Nephron progenitor cell (in vitro differentiated cells): ENCODE data around the gene CPXM2.

Experiments
- DNase-seq: peaks from one replicate; pipeline ENCODE4 v3.0.0; 2021
- H3K27ac Mint-ChIP-seq: 2 replicates; pipeline ENCODE4 v1.8.0; 2021; ENCODE audit warnings: mild to moderate bottlenecking, moderate library complexity, mixed read lengths
- H3K27me3 Mint-ChIP-seq: 2 replicates; pipeline ENCODE4 v1.8.0; 2021; ENCODE audit warnings: mild to moderate bottlenecking, low read depth, mixed read lengths; ENCODE audit not compliant: poor library complexity
- H3K36me3 Mint-ChIP-seq: 2 replicates; pipeline ENCODE4 v1.8.0; 2021; ENCODE audit warnings: low read depth, mixed read lengths
- H3K4me1 Mint-ChIP-seq: 2 replicates; pipeline ENCODE4 v1.8.0; 2021; ENCODE audit warnings: mixed read lengths
- H3K4me3 Mint-ChIP-seq: 2 replicates; pipeline ENCODE4 v1.8.0; 2021; ENCODE audit warnings: mild to moderate bottlenecking, moderate library complexity, mixed read lengths
- H3K9me3 Mint-ChIP-seq: 2 replicates; pipeline ENCODE4 v1.8.0; 2021; ENCODE audit warnings: mild to moderate bottlenecking, moderate library complexity, mixed read lengths
- CTCF ChIP-seq: fragments of 200-600 bp; sonication (generic); IDR thresholded peaks from 2 replicates; pipeline ENCODE4 v1.5.0; 2021; ENCODE audit warnings: antibody characterized with exemption

CPXM2 gene

GRCh38 chr10:123759041-123759440, 132.6 kb downstream of the CPXM2 start:
- Mint-ChIP-seq H3K27me3 (peaks cover 11% of the 10 kb centered on the region), H3K4me3 (no peak overlapping the region), H3K9me3 (no peaks in the 10 kb centered on the region), H3K36me3 (no peaks in the 10 kb centered on the region), H3K4me1 (peaks cover 17% of the 10 kb centered on the region), H3K27ac (no peak overlapping the region)
- no peak for DNase-seq
- TF ChIP-seq CTCF: no peak

- H3K36me3 Mint-ChIP-seq: no peaks in the 10 kb centered on the region
- no peak for DNase-seq
- no peak overlapping the region for H3K4me3 Mint-ChIP-seq
- H3K4me1 Mint-ChIP-seq: peaks cover 17% of the 10 kb centered on the region
- H3K9me3 Mint-ChIP-seq: no peaks in the 10 kb centered on the region
- peaks cover 9% of the 10 kb centered on the region for H3K27me3 Mint-ChIP-seq
- TF ChIP-seq CTCF: no peak
- no peak overlapping the region for H3K27ac Mint-ChIP-seq
Measured at GRCh38 chr10:123757853-123758252, 133.8 kb downstream of the CPXM2 start.

- Mint-ChIP-seq H3K27me3 (peaks cover 8% of the 10 kb centered on the region), H3K4me3 (no peak overlapping the region), H3K36me3 (no peaks in the 10 kb centered on the region), H3K27ac (no peak overlapping the region), H3K4me1 (peaks cover 17% of the 10 kb centered on the region), H3K9me3 (peaks cover 10% of the 10 kb centered on the region)
- no peak for TF ChIP-seq CTCF
- DNase-seq: no peak
Measured at GRCh38 chr10:123755061-123755460, 136.5 kb downstream of the CPXM2 start.

- Mint-ChIP-seq H3K36me3 (no peaks in the 10 kb centered on the region), H3K4me1 (peaks cover 9% of the 10 kb centered on the region), H3K27me3 (peaks cover 8% of the 10 kb centered on the region), H3K4me3 (no peak overlapping the region), H3K27ac (no peak overlapping the region), H3K9me3 (peaks cover 10% of the 10 kb centered on the region)
- DNase-seq: no peak
- TF ChIP-seq CTCF: no peak
Measured at GRCh38 chr10:123754123-123754522, 137.5 kb downstream of the CPXM2 start.

GRCh38 chr10:123751342-123752134, 140.1 kb downstream of the CPXM2 start:
- no peak for DNase-seq
- peaks cover 21% of the 10 kb centered on the region for H3K4me1 Mint-ChIP-seq
- no peak overlapping the region for H3K4me3 Mint-ChIP-seq
- H3K27ac Mint-ChIP-seq: no peak overlapping the region
- no peaks in the 10 kb centered on the region for H3K36me3 Mint-ChIP-seq
- H3K27me3 Mint-ChIP-seq: peaks cover 17% of the 10 kb centered on the region
- H3K9me3 Mint-ChIP-seq: peaks cover 10% of the 10 kb centered on the region
- no peak for TF ChIP-seq CTCF

GRCh38 chr10:123750901-123751300, 140.7 kb downstream of the CPXM2 start:
- Mint-ChIP-seq H3K27me3 (peaks cover 17% of the 10 kb centered on the region), H3K4me3 (no peak overlapping the region), H3K9me3 (peaks cover 10% of the 10 kb centered on the region), H3K27ac (no peak overlapping the region), H3K4me1 (peaks cover 27% of the 10 kb centered on the region), H3K36me3 (no peaks in the 10 kb centered on the region)
- no peak for DNase-seq
- no peak for TF ChIP-seq CTCF
